GM04504 (cell line): ENCODE measurements around the gene C1orf210.

Experiments
- DNase-seq: peaks from one replicate; pipeline ENCODE4 v3.0.0-alpha.2; 2012; ENCODE audit warnings: low read depth

Gene C1orf210

DNA sequence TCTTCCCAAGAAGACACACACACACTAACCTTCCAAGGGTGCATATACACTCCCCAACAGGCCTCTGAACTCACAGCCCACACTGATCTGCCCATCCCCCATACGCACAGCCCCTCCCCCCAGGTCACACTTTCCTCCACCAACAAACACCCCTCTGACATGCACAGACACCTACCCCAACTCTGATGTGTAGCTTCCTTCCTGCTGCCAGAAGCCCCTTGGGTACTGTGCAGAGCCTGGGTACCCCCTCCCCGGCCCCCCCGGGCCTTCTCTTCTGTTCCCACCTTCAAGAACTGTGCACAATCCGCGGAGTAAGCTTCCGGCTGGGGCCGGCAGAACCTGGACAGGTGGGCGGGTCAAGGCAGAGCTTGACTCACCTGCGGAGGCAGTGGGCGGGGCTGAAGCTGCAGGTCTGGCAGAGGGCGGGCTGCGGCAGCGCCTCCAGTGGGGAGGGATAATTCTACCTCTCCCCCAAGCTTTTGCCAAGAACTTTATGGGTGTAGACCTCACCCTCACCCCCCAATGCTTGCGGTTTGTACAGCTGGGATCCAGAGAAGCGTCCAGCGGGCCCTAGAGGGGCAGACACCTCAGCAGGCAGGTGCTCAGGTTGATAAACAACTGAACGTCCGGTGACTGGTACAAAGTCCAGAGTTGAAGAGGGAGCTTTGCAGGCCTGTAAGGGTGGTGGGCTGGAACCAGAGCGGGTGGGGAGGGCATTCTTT is at the start of gene C1orf210:
Gene C1orf210, minus strand, starts transcription at position 313 of the 722 bp plus-strand sequence. CDS start 2,311 bp downstream, outside the sequence.
- DNase-seq: no peak

DNA sequence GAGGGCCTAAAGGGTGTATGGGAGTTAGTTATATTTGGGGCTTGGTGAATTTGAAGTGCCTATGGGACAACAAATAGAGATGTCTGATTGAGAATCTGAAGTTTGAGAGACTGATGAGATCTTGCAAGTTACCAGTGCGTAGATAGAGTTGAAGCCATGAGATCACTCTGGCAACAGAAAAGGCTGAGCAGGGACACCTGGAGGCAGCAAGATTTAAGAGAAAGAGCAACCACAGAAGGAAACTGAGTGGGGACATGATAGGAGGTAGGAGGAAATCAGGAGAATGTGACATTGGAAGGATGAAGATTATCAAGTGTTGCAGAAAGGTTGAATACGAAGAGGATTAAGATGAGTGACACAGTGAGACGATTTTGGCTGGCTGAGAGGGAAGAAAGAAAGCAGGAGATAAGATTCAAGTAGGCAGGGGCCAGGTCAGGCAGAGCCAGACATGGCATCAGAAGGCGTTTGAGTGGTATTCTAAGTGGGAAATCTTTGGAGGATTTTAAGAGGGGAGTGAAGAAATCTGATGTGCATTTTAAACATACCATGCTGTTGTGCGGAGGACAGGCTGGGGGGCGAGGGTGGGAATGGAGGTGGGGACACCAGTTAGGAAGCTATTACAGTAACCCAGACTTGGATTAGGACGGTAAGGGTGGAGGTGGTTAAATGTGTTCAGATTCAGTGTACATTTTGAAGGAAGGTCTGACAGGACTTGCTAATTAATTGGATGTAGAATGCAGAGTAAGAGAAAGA is 49.2 kb upstream of the C1orf210 start:
- DNase-seq: no peak

DNA sequence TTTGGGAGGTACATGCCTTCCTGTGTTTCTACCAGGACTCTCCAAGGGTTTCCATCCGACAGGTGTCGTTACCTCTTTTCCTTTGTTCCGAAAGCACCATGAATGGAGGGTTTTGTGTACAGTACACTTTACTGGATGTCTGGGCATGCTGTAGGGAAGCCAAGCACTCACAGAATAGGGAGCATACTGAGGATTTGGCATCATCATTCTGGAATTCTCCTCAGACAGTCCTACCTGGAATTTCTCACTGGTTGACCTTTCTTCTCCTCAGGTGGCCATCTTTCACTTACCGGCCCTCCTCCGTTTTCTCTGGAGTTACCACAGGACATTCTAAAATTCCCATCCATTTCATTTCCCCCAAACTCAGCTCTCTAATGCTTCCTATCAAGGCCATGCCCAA is 46.3 kb upstream of the C1orf210 start:
- DNase-seq: no peak

DNA sequence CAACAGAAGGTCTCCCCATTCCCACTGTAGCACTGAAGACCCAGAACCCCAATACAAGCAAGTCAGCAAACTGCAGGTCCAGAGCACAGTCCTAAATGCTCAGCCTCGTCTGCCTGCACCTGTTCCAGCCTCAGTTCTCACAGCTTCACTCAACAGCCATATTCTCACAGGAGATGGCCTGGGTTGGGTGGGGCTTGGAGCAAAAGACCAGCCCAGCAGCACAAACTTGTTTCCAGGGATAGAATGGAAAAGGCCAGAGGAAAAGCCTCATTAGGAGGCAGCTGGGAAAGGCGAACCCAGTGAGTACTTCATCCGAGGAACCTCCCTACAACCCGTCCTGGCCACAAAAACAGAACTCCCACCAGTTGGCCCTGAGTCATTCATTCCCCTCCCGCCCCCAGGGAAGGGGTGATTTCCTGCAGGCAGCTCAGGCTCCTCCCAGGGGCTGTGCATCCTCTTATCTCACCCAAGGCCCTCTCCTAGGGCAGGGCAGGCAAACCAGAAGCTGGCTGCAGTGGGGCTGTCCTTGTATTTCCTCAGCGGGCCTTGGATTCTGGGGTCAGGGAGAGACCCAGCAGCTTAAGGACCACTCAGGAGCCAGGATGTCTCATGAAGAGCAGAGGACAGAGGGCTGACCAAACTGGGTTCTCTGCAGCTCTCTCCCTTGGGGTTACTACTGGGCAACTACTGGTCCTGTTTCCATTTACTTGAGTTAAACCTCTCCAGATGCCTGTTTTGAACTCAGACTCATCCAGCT is 44.8 kb upstream of the C1orf210 start:
- peak; percentile 22 for DNase-seq

DNA sequence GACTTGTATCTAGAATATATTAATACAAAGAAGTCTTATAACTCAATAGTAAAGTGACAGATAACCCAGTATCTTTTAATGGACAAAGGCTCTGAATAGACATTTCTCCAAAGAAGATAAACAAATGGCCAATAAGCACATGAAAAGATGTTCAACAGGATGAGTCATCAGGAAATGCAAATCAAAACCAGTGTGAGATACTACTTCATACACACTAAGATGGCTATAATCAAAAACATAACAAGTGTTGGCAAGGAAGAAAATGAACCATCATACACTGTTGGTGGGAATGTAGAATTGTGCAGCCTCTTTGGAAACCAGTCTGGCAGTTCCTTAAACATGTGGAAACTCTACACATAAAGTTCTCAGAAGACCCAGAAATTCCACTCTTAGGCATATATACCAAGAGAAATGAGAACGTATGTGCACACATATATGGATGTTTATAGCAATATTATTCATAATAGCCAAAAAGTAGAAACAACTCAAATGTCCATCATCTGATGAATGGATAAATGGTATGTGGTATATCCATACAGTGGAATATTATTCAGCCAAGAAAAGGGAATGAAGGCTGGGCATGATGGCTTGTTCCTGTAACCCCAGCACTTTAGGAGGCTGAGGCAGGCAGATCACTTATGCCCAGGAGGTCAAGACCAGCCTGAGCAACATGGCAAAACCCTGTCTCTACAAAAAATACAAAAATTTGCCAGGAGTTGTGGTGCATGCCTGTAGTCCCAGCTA is 42.3 kb upstream of the C1orf210 start:
- DNase-seq: peak; percentile 24

DNA sequence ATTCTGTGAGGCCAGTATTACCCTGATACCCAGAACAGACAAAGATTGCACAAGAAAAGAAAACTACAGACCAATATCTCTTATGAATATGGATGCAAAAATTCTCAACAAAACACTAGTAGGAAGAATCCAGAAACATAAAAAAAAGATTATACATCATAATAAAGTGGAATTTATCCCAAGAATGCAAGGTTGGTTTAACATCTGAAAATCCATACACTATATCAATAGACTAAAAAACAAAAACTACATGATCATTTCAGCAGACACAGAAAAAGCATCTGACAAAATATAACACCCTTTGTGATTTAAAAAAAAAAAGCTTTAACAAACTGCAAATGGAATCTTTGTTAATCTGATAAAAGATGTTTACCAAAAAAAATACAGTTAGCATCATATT is 40.0 kb upstream of the C1orf210 start:
- no peak for DNase-seq

DNA sequence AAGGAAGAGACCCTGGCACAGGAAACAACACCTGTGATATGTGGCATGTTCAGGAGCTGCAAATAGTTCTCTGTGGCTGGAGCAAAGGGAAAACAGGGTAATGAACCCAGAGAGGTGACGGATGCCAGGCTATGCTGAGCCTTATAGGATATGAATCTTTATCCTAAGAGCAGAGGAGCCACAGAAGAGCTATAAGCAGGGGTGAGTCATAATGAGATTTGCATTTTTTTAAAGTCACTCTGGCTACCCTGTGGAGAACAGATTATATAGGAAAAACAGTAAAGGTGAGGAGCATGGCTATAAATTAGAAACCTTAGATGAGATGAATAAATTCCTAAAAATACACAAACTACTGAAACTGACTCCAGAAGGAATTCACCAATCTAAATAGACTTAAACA is 39.4 kb upstream of the C1orf210 start:
- DNase-seq: no peak

DNA sequence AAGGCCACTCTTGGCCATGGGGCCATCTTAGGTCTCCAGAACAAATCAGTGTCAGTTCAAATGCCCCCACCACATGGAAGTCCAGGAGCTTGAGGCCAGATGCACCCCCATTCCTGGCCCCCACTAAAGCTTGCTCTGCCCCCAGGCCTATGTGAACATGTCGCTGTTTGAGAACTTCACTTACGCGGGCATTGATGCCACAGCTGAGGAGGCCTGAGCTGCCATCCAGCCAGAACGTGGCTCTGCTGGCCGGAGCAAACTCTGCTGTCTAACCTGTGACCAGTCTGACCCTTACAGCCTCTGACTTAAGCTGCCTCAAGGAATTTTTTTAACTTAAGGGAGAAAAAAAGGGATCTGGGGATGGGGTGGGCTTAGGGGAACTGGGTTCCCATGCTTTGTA is 37.1 kb upstream of the C1orf210 start:
- DNase-seq: no peak

DNA sequence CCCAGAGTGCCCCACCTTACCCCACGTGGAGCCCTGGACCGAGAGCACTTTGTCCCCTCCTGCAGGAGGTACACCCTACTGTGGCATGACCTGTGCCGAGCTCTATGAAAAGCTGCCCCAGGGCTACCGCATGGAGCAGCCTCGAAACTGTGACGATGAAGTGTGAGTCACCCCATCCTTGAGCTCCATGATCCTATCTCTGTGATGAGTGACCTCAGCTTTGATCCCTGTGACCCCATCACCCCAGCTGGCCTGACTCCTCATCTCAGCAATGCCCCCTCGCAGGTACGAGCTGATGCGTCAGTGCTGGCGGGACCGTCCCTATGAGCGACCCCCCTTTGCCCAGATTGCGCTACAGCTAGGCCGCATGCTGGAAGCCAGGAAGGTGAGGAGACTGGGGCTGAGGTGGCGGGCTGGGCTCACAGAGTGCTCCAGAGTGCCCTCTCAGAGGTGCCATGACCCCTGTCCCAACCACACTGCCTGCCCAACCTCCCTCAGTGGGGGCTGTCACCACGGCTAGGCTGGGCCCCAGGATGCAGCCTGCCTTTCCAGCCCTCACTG is 36.0 kb upstream of the C1orf210 start:
- no peak for DNase-seq

DNA sequence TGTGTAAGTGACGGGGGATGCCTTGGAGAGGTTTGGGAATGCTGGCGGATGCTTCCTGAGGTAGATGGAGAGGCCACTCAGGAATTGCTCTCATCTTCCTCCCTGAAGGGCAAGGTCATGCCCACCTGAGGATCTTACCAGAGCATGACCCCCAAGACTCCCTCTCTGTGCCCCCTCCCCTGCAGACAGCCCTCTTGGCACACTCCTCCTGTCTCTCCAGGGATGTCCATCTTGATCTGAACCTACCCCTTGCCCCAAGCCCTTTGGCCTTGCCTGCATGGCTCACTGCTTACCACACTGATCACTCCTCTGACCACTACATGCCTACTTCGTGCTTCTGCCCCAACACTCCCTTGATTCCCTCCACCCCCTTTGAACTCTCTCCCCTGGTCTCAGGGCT is 34.4 kb upstream of the C1orf210 start:
- no peak for DNase-seq

DNA sequence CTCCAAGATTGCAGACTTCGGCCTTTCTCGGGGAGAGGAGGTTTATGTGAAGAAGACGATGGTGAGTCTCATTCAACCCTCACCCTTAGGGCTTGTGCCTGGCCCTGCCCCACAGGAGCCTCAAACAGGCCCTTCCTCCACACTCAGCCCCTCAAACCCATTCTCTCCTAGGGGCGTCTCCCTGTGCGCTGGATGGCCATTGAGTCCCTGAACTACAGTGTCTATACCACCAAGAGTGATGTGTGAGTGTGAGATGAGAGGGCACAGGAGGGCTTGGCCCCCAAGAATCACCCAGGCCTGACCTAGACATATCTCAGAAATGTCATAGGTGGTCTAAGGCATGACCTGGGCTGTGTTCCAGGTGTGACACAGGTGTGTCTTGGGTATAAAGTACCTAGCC is 33.9 kb upstream of the C1orf210 start:
- DNase-seq: no peak

DNA sequence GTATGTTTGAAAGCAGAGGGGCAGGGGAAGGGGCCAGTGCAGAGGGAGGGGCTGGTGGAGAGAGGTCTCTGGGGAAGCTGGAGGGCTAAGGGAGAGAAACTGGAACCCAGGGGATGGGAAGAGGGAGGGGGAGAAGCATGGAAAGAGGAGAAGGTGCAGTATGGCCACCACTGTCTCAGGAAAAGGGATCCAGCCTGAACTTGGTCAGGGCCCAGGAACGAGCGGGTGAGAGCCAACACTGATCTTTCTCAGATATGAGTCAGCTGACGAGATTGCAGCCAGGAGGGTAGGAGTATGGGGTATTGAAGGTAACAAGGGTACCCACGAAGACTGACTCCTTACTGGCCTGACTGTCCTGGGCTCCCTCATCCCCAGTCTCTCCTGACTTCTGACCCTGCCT is 33.5 kb upstream of the C1orf210 start:
- no peak for DNase-seq

DNA sequence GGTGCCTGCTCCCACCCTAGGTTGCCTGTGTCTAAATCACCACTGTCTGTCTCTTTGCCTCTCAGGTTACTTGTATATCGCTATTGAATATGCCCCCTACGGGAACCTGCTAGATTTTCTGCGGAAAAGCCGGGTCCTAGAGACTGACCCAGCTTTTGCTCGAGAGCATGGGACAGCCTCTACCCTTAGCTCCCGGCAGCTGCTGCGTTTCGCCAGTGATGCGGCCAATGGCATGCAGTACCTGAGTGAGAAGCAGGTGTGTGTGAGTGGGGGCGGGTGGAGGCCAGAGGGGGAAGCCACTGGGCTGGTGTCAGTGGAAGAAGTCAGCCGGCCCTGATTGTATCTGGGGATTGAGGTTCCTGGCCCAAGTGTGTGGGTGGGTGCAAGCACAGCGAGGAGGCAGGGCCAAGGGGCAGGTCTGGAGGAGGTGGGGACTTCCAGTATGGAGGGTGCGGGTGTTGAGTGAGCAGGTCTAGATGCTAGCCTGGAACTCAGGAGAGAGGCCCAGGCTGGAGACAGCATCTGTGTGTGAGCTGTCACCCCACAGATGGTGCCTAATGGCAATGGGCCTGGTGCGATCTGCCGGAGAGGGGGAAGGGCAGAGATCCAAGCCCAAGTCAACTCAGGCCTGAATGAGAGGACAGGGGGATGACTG is 32.6 kb upstream of the C1orf210 start:
- no peak for DNase-seq

DNA sequence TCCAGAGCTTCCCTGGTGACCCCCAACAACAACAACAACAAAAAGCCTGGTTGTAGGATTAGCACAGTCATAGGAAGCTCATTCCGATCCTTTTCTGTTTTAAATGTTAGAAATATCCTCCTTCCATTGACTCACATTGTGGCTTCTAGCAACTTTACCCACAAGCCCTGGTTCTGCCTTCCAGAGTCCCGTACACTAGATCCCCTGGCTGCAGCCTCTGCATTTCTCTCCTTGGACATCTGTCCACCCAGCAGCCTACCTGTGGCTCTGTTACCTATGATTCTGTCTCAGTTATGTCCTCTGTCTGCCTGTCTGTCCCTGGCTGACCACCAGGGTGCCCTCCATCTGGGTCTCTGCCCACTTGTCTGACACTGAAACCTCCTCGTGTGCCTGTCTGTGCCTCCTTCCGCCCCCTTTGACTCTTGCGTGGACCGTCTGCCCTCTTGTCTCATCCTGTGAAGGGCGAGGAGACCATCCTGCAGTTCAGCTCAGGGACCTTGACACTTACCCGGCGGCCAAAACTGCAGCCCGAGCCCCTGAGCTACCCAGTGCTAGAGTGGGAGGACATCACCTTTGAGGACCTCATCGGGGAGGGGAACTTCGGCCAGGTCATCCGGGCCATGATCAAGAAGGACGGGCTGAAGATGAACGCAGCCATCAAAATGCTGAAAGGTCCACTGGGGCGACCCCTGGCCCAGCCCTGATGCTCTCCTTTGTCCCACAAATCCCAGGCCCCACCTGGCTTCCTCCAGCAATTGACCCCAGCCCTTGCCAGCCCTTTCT is 31.5 kb upstream of the C1orf210 start:
- no peak for DNase-seq

DNA sequence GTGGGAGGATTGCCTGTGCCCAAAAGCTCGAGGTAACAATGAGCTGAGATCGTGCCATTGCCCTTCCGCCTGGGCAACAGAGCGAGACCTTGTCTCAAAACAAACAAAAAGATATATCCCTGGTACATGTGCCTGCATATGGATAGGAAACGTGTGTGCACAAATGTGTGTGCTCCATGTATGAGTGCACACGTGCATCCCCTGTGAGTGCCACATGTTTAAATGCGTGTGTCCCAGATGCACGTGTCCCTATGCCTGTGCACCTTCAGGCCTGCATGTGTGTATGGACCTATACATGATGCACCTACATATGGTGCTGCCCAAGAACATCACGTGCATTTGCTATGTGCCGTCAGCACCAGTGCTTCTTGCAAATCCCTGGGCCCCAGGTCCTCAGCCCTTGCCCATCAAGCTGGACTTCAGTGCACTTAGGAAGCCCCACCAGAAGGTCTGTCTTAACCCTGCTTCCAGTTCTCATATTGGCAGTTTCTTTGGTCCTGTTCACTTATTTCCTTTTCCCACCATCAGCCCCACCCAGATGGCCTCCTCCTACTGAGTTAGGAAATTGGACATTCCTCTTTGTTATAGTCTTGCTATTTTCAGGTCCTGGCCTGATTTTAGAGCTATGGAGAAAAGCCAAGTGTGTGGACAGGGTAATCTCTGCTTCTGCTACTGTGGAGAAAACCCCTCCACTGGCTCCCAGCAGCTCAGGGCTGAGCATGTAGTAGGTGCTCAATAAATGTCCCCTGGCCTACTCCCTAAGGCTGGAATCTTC is 30.8 kb upstream of the C1orf210 start:
- DNase-seq: no peak

DNA sequence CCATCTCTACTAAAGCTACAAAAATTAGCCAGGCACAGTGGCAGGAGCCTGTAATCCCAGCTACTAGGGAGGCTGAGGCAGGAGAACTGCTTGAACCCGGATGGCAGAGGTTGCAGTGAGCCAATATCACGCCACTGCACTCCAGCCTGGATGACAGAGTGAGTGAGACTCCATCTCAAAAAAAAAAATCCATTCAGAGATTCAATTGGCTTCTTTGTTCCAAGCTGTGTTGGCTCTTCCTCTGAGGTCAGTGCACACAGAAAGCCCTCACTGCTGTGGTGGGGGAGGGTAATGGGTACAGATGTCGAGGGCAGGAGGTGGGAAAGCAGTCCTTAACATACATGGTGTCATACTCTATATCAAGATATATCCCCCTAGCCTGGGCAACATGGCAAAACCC is 30.1 kb upstream of the C1orf210 start:
- DNase-seq: no peak

DNA sequence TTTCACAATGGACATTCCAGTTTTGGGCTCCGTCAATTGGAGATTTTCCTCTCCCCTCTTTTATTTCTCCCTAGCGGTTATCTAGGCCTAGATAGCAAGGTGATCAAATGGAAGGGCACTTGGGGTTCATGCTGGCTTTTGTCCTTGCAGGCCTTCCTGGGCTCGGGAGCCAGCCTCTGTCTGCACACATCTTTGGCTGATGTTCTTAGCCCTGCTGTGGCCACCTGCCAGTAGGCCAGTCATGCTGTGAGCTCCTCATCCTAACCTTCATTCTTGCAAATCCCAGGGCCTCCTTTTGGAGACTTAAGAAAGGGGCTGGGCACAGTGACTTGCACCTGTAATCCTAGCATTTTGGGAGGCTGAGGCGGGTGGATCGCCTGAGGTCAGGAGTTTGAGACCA is 28.9 kb upstream of the C1orf210 start:
- no peak for DNase-seq

DNA sequence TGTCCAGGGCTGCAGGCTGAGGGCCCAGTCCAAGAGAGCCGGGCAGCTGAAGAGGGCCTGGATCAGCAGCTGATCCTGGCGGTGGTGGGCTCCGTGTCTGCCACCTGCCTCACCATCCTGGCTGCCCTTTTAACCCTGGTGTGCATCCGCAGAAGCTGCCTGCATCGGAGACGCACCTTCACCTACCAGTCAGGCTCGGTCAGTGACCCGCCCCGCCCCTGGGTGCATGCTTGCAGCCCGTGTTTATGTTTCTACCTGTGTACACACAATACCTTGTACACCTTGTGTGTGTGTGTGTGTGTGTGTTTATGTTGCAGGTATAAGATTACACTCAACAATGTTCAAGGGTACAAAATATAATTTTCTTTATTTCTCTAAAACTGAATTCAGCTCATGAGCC is 28.4 kb upstream of the C1orf210 start:
- no peak for DNase-seq

DNA sequence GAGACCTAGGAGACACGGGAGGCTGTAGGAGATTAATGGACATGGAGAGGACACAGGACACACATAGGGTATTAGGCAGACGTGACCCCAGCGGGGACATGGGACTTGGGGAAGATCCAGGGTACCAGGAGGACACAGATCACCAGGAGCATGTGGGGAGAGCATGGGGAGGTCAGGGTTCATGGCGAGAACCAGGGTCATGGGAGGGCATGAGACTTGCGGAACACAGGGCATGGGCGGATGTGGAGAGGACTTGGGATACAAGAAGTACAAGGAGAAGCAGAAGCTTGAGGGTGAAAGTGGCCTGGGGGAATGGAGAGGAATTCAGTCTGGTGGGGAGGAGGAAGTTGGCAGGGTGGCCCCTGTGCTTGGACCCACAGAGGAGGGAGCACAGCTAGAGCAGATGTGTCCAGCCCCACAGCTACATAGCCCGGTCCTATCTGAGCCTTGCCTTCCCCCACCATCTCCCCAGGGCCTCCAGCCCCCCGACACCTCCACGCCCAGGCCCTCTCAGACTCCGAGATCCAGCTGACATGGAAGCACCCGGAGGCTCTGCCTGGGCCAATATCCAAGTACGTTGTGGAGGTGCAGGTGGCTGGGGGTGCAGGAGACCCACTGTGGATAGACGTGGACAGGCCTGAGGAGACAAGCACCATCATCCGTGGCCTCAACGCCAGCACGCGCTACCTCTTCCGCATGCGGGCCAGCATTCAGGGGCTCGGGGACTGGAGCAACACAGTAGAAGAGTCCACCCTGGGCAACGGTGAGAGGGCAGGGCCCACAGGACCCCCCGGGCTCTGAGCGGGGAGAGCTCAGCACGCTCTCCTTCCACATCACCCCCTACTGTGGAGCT is 27.5 kb upstream of the C1orf210 start:
- DNase-seq: no peak
